IPS-18a (cell line): Measurements from ENCODE around the gene ATG101.
"Not testable (repeated sequence)": the region's sequence is repeated elsewhere in the genome, so short reads cannot be mapped to it uniquely, and the experiment has no call there.

Experiments used
- H3K27ac ChIP-seq: one replicate; pipeline ENCODE4 v1.5.1; 2013; ENCODE audit warnings: low read length
- H3K27me3 ChIP-seq: one replicate; pipeline ENCODE4 v1.6.1; 2013; ENCODE audit warnings: mild to moderate bottlenecking, low read length; ENCODE audit not compliant: control insufficient read depth, insufficient read depth
- H3K36me3 ChIP-seq: one replicate; pipeline ENCODE4 v1.6.1; 2013; ENCODE audit warnings: low read depth, low read length; ENCODE audit not compliant: control insufficient read depth
- H3K4me1 ChIP-seq: one replicate; pipeline ENCODE4 v1.6.1; 2013; ENCODE audit warnings: low read depth, low read length; ENCODE audit not compliant: control insufficient read depth
- H3K4me3 ChIP-seq: one replicate; pipeline ENCODE4 v1.5.1; 2013; ENCODE audit warnings: low read length
- H3K9ac ChIP-seq: one replicate; pipeline ENCODE4 v1.6.1; 2013; ENCODE audit warnings: mild to moderate bottlenecking, low read length, moderate library complexity
- H3K9me3 ChIP-seq: one replicate; pipeline ENCODE4 v1.6.1; 2013; ENCODE audit warnings: low read depth, low read length; ENCODE audit not compliant: control insufficient read depth

The ATG101 gene

DNA sequence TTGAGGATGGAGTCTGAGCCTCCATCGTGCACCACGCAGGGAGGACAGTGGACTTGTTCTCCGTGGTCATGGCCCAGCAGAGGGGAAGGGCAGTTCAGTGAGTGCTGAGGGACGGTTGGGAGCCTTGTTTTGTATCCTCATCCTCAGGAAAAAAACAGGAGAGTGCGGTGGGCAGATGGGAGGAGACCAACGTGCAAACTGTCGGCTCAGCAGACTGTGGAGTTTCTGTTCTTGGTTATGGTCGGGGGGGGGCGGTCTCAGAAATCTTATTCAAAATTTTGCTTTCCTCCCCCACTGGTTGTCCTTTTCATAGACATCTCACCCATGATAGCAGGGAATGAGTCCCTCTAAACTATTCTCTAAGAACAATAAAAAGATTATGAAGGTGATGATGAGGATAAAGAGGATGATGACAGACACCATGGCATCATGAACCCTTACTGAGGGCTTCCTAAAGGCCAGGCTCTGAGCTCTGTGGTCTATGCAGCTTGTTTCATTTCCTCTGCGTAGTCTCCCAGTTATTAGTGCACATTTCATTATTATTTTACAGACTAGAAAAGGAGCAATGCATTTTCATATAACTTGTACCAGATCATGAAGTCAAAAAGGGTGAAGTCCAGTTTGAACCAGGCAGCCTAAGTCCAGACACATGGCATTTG lies 34.8 kb downstream of the ATG101 start:
- not testable (repeated sequence) for H3K27me3 ChIP-seq, H3K9ac ChIP-seq, H3K4me3 ChIP-seq

DNA sequence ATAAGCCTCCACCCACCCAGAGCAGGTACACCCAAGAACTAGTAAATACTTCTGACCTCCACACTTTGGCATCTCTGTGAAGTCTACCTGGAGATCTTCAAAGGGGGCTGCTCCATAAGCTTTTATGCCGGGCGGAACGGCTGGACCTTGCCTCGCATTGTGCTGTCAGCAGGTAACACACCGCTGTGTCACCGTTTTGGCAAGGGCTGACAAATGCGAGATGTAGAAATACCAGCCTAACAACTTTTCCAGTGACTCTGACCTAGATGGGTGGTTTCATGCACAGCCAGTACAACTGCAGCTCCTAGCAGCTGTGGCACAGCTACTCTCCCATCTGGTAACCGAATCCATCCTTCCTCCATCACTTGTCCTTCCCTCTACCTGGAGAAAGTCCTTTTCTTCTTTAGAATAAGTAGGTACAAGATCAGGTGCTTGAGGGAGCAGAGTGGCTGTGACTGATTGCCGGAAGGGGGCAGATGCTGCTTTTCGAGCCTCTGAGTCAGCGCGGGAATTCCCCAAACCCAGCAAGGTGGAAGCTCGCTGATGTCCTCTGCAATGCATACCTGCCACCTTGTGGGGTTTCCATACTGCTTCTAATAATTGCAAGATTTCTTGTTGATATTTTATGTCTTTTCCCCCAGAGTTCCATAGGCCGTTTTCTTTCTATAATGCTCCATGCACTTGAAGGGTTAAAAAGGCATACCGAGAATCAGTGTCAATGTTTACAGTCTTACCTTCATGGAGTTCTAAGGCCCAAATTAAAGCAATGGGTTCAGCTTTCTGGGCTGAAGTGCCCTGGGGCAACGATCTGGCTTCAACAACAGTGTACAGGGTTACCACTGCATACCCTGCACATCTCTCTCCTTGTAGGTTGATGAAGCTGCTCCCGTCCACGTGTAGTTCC lies 46.7 kb downstream of the ATG101 start:
- not testable (repeated sequence) for H3K9me3 ChIP-seq, H3K4me3 ChIP-seq, H3K36me3 ChIP-seq, H3K9ac ChIP-seq, H3K27ac ChIP-seq, H3K27me3 ChIP-seq
- peaks cover 19% of the 10 kb centered on the region for H3K4me1 ChIP-seq

More for the DNA sequence above, 34.8 kb downstream of the ATG101 start:
- not testable (repeated sequence) for H3K27ac ChIP-seq, H3K4me1 ChIP-seq, H3K36me3 ChIP-seq, H3K9me3 ChIP-seq

DNA sequence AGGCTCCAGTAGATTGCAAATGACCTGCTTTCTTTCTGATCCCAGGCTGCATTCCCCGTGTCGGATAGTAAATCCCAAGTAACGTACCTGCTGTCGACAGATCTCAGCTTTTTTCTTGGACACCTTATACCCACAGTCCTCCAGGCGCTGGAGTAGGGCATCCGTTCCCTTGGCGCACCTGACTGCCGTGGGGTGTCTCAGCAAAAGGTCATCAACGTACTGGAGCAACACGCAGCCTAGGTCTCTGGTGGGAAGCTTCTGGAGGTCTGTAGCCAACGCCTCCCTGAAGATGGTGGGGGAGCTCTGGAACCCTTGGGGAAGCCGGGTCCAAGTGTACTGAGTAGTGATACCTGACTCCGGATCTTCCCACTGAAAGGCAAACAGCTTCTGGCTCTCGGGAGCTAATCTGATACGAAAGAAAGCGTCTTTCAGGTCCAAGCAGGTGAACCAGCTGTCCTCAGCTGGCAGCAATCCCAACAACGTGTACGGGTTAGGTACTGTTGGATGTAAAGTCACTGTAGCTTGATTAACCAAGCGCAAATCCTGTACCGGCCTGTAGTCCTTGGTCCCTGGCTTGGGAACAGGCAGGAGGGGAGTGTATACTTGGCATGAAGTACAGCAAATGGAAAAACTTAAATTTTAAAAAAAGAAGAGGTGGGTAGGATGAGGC lies 48.2 kb downstream of the ATG101 start:
- H3K36me3 ChIP-seq, H3K4me3 ChIP-seq, H3K9ac ChIP-seq, H3K27ac ChIP-seq, H3K9me3 ChIP-seq, H3K27me3 ChIP-seq: not testable (repeated sequence)
- peaks cover 25% of the 10 kb centered on the region for H3K4me1 ChIP-seq

DNA sequence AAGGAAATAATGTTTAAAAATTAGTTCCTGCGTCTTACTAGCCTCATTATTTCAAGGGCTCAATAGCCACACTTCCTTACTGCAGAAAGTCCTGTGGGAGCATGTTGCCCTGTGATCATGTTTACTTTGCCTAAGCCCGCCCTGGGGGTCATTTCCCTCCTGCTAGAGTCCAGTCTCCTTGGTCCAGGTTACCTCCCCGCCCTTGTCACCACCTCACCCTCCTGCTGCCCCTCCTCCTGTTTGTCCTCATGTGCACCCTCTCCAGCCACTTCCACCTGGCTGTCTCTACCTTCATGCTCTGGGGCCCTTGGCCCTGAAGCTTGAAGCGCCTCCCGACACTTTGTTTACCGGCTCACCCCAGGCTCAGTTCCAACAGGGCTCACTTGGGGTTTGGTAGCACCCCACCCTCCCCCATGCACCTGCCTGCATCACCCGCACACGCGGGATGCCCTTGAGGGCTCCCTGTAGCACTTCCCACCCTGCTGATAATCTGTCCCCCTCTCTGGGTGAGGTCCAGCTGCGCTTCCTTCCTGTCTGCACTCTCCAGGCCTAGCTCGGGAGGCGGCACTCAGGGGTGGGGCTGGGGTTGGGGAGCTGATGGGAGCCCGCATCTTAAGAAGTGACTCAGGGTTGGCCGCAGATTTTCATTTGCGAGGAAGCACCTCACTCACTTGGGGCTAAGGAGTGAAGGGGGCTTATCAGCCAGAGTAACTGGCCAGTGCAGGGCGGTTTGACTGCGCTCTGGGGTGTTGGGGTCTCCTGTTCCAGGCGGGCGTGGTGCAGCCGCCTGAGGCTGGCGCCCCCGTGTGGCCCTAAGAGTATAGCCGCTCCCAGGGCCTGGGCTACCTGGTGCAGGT lies 49.8 kb downstream of the ATG101 start:
- no peaks in the 10 kb centered on the region for H3K9me3 ChIP-seq
- H3K9ac ChIP-seq: no peak overlapping the region
- H3K4me1 ChIP-seq: peaks cover 35% of the 10 kb centered on the region
- no peaks in the 10 kb centered on the region for H3K27me3 ChIP-seq
- H3K27ac ChIP-seq: no peak overlapping the region
- H3K4me3 ChIP-seq: no peak overlapping the region
- H3K36me3 ChIP-seq: no peaks in the 10 kb centered on the region

DNA sequence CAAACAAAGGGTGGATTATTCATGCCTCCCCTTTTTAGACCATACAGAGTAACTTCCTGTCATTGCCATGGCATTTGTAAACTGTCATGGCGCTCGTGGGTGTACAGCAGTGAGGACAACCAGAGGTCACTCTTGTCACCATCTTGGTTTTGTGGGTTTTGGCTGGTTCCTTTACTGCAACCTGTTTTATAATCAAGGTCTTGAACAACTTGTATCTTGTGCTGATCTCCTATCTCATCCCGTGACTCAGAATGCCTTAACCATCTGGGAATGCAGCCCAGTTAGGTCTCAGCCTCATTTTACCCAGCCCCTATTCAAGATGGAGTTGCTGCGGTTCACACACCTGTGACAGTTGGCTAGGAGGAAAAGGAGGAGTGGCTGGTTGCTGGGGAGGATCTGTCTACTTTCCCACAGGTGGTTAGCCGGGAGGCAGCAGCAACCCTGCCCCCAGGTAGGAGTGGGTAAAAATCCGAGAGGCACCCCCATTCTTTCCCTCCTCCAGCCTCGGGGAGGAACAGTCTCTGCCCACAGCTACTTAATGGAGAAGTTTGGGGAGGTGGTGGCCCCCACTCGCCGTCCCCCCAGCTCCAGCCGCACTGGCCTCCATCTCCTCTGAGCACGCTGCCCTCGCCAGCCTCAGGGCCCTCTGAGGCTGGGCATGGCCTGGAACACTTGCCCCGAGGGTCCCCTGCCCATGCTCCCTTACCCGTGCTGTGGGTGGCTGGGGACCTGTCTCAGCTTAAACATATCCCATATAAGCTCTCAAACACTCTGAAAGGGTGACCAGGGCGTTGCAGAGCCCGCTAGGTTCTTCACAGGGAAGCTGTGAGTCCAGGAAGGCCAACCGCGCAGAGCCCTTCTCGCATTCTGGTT lies 51.4 kb downstream of the ATG101 start:
- no peak overlapping the region for H3K9ac ChIP-seq
- no peak overlapping the region for H3K27ac ChIP-seq
- no peaks in the 10 kb centered on the region for H3K27me3 ChIP-seq
- H3K36me3 ChIP-seq: no peaks in the 10 kb centered on the region
- no peak overlapping the region for H3K4me3 ChIP-seq
- peaks cover 49% of the 10 kb centered on the region for H3K4me1 ChIP-seq
- H3K9me3 ChIP-seq: no peaks in the 10 kb centered on the region

DNA sequence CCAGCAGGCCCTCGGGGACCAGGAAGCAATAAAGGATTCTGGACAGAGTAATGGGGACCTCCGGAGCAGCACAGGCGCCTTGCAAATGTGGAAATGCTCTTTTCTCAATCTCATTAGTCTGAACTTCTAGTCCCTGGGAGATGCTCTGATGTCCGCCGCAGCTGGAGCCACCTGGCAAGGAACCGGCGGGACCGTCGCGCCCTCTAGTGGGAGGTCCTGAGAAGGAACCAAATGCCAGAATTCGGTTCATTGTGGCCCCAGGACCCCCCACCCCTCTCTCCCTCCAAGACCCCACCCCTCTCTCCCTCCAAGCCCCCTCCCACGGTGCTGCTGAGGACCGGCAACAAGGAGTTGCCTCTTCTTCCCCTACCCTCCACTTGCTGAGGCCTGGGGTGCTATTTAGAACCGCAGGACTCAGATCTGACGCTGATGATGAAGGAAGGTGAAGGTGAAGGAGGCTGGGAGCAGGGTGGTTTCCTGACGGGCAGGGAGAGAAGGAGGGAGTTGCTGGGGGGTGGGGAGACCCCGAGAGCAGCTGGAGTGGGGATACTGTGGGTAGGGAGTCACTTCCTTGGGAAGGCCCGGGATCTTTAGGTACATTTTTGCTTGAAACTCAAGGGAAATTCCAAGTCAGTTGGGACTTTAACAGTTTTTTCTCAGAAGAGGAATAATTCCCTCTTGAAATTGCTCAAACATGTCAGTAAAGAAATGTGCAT lies 52.2 kb downstream of the ATG101 start:
- peak overlapping the region; percentile 21 for H3K4me3 ChIP-seq
- H3K36me3 ChIP-seq: no peaks in the 10 kb centered on the region
- H3K27ac ChIP-seq: no peak overlapping the region
- peaks cover 53% of the 10 kb centered on the region for H3K4me1 ChIP-seq
- no peaks in the 10 kb centered on the region for H3K27me3 ChIP-seq
- no peaks in the 10 kb centered on the region for H3K9me3 ChIP-seq
- no peak overlapping the region for H3K9ac ChIP-seq

DNA sequence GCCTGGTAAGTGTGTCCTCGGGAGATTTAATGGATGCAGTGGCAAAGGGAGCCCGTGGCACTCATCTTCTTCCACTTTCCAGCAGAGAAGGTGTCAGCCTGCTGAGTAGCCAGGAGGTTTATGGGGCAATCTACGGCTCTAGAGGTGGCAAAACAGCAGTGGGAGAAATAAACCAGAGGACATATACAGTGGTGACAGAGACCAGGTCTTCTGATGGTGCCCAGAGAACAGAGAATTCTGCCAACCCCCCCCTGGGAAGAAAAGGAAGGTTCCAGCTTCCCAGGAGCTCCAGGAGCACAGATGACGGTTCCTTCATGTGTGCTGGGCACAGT lies 52.7 kb downstream of the ATG101 start:
- H3K9me3 ChIP-seq: no peaks in the 10 kb centered on the region
- H3K36me3 ChIP-seq: no peaks in the 10 kb centered on the region
- peaks cover 54% of the 10 kb centered on the region for H3K4me1 ChIP-seq
- H3K4me3 ChIP-seq: peak overlapping the region; percentile 21
- H3K27ac ChIP-seq: no peak overlapping the region
- H3K27me3 ChIP-seq: no peaks in the 10 kb centered on the region
- H3K9ac ChIP-seq: no peak overlapping the region

DNA sequence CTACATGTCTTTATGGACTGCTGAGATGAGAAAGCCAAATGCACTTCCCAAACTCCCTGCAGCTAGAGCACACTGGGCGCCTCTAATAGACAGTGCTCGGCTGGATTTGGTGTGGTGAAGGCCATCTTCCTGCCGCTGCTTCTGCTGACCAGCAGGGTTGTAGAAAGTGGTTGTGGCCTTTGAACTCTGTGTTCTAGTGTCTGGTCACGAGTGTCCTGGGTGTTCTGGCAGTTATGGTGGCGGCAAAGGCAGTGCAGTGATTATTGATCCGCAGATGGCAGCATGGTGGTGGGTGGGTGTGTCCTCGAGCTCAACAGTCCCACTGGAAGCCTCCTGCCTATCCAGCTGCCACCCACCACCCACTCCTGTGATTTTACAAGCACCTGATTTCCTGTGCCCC lies 53.1 kb downstream of the ATG101 start:
- Histone ChIP-seq H3K36me3 (no peaks in the 10 kb centered on the region), H3K4me3 (no peak overlapping the region), H3K4me1 (peaks cover 54% of the 10 kb centered on the region), H3K9ac (no peak overlapping the region), H3K27me3 (no peaks in the 10 kb centered on the region), H3K27ac (no peak overlapping the region), H3K9me3 (no peaks in the 10 kb centered on the region)

DNA sequence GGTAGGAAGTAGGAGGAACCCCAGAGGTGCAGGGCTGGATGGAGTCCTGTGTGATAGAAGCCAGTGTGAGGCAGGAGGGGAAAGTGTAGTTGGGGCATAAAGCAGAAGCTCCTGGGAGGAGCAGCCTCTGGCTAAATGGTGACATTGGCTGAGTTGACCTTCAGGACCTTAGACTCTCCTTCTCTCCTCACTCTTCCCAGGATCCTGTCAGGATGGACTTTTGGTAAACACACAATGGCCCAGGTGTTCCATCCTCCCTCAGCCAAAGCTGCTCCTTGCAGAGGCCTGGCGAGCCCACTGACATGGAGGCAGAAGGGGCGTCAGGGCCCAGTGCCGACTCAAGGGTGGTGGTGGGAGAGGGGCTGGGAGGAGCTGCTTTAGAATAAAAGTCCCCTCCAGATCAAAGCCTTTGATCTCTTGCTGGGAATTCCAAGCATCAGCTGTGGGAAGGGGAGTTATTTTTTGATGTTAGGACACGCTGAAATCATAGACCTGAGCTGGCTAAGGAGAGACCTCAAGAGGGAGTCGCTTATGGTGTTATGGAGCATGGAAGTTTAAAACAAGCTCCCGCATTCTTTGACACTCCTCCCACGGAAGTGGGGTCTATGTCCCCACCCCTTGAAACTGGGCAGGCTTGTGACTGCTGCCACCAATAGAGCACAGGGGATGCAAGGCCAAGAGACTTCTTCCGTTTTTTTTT lies 53.9 kb downstream of the ATG101 start:
- H3K9ac ChIP-seq: no peak overlapping the region
- no peak overlapping the region for H3K27ac ChIP-seq
- peaks cover 53% of the 10 kb centered on the region for H3K4me1 ChIP-seq
- H3K4me3 ChIP-seq: no peak overlapping the region
- no peaks in the 10 kb centered on the region for H3K36me3 ChIP-seq
- no peaks in the 10 kb centered on the region for H3K9me3 ChIP-seq
- H3K27me3 ChIP-seq: no peaks in the 10 kb centered on the region

DNA sequence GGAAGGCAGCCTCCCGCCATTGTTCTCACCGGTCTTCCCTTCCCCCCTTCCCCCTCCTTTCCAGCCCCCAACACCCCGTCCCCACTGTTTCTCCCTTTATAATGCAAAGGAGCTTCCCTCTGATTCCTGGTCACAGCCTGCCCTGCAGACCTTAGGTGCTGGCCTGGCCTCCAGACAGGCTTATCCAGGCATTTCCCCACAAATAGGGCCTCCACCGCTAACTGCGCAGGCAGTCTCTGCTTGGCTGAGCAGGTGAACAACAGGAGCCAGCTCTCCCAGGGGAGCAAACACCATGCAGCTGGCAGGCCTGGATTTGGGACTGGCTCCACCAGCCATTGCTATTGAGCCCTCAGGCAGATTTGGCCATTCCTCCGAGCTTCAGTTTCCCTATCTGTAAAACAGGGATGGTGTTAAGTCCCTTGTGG lies 55.7 kb downstream of the ATG101 start:
- Histone ChIP-seq H3K9me3 (no peaks in the 10 kb centered on the region), H3K9ac (peak overlapping the region; percentile 33), H3K4me1 (peaks cover 46% of the 10 kb centered on the region), H3K27me3 (no peaks in the 10 kb centered on the region), H3K4me3 (peak overlapping the region; percentile 34), H3K27ac (peak overlapping the region; percentile 90), H3K36me3 (no peaks in the 10 kb centered on the region)
